Erythroblast (primary cell): ENCODE data around the gene GPR160.

Experiments used
- DNase-seq, 2 experiments: peaks; one replicate each; lab custom pipeline; 2025; lab: John Stamatoyannopoulos, UW
- GATA1 ChIP-seq: IDR thresholded peaks from 2 replicates; pipeline ENCODE4 v1.6.1; 2011; ENCODE audit warnings: low read depth, mild to moderate bottlenecking, control low read depth, low read length, moderate library complexity
- POLR2A ChIP-seq: IDR thresholded peaks from 2 replicates; pipeline ENCODE4 v1.6.1; 2011; ENCODE audit warnings: mild to moderate bottlenecking, low read length

The GPR160 gene

GRCh38 chr3:170062769-170063168 lies 25.0 kb downstream of the GPR160 start:
- TF ChIP-seq GATA1 (no peak), POLR2A (no peak)
- DNase-seq: no peak

DNA sequence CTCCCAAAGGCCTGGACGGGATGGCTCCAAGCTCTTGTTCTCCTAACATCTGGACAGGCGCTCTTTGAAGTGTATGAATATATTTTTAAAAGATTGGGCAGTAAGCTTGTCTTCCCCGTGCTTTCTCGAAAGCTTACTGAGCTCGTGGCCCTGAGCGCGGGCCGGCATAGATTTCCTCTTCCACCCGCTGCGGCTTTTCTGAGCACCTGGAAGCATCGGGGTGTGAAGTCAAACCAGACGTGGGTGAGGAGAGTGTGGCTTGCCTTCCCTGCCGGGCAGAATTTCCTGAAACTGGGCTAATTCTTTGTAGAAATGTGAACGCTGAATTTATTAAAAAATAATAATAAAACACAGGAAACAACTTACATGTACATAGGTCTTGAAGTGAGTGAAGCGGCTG lies 25.9 kb downstream of the GPR160 start:
- no peak for DNase-seq
- no peak for TF ChIP-seq GATA1

DNA sequence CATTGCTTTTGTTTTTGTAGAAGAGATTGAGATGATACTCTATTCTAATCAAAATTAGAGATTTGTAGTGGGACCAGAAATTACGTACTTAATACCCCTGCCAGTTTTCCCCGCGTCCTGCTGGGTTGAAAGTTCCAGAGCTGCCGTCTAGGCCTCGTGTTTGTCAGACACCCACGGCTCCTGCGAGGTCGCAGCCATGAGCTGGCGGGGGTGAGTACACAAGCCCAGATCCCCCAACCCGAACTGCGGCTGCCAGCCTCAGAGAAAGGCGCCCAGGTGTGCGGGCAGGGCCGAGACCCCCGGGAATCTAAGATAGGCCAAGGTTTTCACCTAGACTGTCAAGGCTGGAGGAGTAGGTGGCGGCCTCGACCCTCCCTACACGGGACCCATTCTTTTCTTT lies 26.3 kb downstream of the GPR160 start:
- TF ChIP-seq POLR2A (no peak), GATA1 (no peak)
- DNase-seq: no peak

GRCh38 chr3:170075441-170076091 lies 37.8 kb downstream of the GPR160 start:
- DNase-seq: no peak
- no peak for TF ChIP-seq GATA1
- no peak for TF ChIP-seq POLR2A

DNA sequence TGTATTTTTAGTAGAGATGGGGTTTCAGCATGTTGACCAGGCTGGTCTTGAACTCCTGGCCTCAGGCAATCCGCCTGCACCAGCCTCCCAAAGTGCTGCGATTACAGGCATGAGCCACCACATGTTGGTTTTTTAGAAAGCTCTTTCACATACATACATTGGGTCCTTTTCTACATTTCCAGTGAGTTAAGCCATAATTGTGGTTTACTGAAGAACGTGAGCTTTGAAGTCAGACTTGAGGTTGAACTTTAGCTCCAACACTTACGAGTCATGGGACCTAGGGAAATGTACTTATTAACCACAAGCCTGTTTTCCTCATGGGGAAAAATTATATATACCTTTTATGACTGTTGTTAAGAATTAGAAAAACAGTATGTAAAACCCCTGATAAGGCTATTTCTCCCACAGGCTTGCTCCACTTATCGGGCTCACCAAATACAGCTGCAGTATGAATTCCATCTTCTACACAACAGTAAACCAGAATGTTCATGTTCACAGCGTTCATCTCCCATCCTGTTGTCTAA lies 39.0 kb downstream of the GPR160 start:
- no peak for DNase-seq
- TF ChIP-seq GATA1: no peak

GRCh38 chr3:170077361-170077760 lies 39.6 kb downstream of the GPR160 start:
- DNase-seq: no peak
- TF ChIP-seq GATA1 (no peak), POLR2A (no peak)

DNA sequence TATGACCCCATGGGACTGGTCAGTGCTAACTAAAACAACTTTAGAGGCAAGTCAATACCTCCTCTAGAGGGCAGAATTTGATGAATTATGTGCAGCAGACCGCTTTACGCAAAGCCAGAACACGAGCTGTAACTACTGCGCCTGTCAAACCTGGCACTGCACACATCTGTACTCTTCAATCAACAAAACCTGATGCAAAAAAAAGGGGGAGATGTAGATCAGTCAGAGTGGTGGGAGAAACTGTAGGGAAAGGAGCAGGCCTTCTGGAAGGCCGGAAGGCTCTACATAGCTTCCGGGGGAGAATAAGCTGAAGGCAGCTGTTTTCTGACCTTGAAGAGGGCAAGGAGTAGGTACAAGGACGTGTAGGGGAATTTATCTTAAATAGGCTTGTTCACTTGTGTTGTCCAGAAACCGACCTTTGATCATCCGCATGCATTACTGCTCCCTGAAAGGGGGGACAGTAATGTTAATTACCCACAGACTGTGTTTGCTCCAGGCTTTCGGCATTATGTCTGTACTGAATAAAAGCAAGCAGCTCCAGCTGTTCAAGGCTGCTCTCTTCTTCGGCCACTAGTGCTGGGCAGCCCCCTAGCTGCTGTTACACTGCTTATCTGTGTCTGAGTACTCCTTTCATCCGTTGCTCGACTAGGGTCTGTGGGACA lies 41.0 kb downstream of the GPR160 start:
- DNase-seq: peak; percentile 25 to 31
- no peak for TF ChIP-seq GATA1
- TF ChIP-seq POLR2A: no peak

DNA sequence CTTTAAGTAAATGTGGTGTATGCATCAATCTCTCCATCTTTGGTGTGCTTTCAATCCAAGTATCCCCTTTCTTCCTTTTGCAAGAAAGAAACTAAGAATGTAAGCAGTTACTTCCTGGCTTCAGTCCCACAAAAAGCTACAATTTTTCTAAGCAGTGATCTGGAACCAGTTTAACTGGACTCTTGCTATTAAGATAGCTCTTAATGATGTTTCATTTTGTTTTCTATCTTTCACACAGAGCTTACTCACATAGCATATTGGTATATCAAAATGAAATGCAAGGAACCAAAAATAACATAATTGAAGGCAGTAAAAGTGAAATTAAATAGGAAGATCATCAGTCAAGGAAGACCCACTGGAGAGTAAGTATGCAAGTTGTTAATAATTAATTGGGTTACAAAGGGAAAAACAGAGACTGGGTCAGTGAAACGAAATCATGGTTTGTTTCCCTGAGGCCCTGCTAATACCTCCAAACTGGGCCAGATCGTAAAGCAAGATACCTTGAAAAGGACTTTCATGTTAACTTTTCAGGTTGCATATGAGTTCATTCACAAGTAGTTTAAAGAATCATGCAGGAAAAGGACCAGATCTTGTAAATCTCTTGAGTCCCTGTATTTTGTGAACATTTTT lies 41.9 kb downstream of the GPR160 start:
- TF ChIP-seq GATA1 (no peak), POLR2A (no peak)
- no peak for DNase-seq

GRCh38 chr3:170080605-170081004 lies 42.8 kb downstream of the GPR160 start:
- TF ChIP-seq POLR2A (no peak), GATA1 (no peak)
- DNase-seq: no peak

- no peak for TF ChIP-seq POLR2A
- no peak for TF ChIP-seq GATA1
- DNase-seq: no peak
These were observed 43.4 kb downstream of the GPR160 start for GRCh38 chr3:170081079-170081741.

- TF ChIP-seq POLR2A (no peak), GATA1 (no peak)
These were observed 45.5 kb downstream of the GPR160 start for GRCh38 chr3:170083343-170083742.

DNA sequence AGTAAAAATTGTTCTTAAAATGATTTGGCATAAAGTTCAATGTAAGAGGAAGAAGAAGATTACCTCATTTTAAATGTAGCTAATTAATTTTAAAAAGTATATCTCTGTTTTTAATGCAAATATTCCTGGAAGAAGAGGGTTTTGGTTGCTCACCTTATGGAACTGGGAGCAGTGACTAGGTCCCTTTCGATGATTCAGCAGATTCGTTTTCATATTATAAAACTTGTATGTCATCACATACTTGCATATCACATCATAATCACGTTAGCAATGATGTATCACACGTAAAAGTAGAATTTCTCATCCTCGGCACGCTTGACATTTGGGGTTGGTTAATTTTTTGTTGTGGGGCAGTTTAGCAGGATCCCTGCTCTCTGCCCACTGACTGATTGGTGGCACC lies 47.6 kb downstream of the GPR160 start:
- peak in 1 of 2 experiments; percentile 22 for DNase-seq
- no peak for TF ChIP-seq POLR2A
- TF ChIP-seq GATA1: no peak

More at GRCh38 chr3:170083343-170083742, 45.5 kb downstream of the GPR160 start:
- no peak for DNase-seq

DNA sequence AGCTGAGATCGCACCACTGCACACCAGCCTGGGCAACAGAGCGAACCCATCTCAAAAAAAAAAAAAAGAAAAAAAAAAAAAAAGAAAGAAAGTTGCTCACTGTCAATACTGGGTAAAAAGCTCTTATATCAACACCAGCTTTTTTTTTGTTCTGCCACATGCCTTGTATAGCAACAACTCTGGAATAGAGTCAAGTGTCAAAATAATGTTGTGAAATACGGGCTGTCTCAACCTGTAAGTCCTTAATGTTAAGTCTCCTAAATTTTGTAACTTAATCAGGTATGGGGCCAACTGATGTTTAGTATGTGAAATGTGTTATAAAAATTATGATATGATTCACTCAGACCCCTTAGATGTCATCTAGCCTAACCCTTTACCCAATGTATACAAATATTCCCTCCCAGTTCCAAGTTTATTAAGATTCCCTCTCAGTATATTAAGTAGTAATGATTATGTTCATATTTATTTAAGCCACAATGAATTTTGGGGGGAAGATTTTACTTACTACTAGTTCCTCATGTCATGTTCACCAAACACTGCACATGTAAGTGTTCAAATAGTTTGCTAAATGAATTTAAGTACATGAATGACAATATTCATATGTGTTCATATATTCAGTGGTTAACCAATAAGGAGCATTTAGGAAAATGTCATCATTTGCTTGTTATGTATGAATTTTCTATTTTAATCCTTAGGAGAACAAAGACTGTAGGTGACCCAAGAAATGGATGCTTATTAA lies 52.2 kb downstream of the GPR160 start:
- DNase-seq: no peak

DNA sequence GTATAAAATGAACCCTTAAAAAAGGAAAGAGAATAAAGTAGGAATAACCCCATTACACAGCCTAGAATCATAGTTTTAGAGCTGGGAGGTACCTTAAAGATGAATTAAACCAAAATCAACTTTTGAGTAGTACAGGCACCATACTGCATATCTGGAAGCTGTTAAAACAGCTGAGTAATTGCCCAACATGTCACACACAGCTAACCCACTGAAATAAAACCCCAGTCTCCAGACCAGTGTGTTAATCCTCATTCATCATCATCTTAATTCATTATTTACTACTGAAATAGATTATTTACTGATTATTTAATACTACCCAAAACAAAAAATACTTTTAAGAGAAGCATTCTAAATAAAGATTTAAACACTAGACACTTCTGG lies 52.8 kb downstream of the GPR160 start:
- TF ChIP-seq POLR2A (no peak), GATA1 (no peak)
- DNase-seq: peak in 1 of 2 experiments; percentile 7

More for the DNA sequence above, 52.2 kb downstream of the GPR160 start:
- TF ChIP-seq GATA1 (no peak), POLR2A (no peak)
